OCI-LY3 (cell line): Measurements from ENCODE around the gene MED16.

ENCODE experiments used
- CTCF ChIP-seq: fragments of 200-600, 300-600 bp; sonication (generic); IDR thresholded peaks from 2 replicates; pipeline ENCODE4 v1.5.1; 2014; ENCODE audit warnings: antibody characterized with exemption, low read length, low read depth
- EZH2phosphoT487 ChIP-seq: fragments of 200-600 bp; shearing (Covaris generic); IDR thresholded peaks from 2 replicates; pipeline ENCODE4 v1.6.1; 2018; ENCODE audit warnings: antibody characterized with exemption, mixed run types, low read depth

- TF ChIP-seq CTCF, result no peak
- TF ChIP-seq EZH2phosphoT487, result no peak
Measured at GRCh38 chr19:876089-876488, 16.9 kb downstream of the MED16 start.
